GDM1 (cell line): ENCODE data around the gene DCLK1.

Experiments
- DNase-seq: peaks from one replicate; lab custom pipeline; 2025; lab: John Stamatoyannopoulos, UW

Gene DCLK1

GRCh38 chr13:36038785-36039555 is 92.2 kb downstream of the DCLK1 start:
- DNase-seq = no peak

- DNase-seq = no peak
These were observed 98.1 kb downstream of the DCLK1 start for GRCh38 chr13:36033035-36033434.

- DNase-seq = no peak
These were observed 99.7 kb downstream of the DCLK1 start for GRCh38 chr13:36031490-36031889.

GRCh38 chr13:36030670-36031331 is 100.4 kb downstream of the DCLK1 start:
- DNase-seq = no peak

- DNase-seq = no peak
These were observed 102.0 kb downstream of the DCLK1 start for GRCh38 chr13:36029166-36029565.

- no peak for DNase-seq
These were observed 102.7 kb downstream of the DCLK1 start for GRCh38 chr13:36028359-36029025.

DNA sequence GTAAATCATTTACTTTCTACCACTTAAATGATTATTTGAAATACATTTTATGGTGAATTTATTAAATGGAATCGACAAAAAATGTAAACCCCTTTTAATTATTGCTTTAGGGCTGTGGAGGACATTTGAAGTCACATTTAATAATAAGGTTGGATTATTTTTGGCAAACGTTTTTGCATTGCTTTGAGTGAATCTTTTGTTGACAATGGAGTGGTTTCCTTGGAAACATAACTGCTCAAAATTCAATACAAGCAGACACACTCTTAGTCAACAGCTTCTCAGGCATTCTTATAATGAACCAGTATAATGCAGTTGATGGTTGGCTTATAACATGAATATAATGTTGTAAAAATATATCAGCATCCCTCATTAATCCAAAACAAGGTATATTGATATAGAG is 104.7 kb downstream of the DCLK1 start:
- DNase-seq = no peak

DNA sequence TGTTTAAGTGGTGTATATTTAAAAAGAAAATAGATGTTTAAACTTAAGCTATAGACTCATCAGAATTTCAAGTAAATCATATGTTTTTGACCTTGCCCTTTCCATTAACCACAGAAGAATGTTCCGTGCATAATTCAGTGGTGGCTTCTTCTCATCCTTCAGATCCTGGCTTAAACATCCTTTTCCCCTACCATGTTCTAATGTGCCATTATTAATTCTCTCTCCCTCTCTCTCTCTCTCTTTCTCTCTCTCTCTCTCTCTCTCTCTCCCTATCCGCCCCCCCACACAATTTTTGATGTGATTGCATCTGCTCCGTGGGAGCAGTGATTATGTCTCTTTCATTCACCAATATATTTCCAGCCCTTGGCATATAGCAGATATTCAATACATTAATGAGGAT is 116.4 kb downstream of the DCLK1 start:
- no peak for DNase-seq

- no peak for DNase-seq
These were observed 124.1 kb downstream of the DCLK1 start for GRCh38 chr13:36006894-36007675.

DNA sequence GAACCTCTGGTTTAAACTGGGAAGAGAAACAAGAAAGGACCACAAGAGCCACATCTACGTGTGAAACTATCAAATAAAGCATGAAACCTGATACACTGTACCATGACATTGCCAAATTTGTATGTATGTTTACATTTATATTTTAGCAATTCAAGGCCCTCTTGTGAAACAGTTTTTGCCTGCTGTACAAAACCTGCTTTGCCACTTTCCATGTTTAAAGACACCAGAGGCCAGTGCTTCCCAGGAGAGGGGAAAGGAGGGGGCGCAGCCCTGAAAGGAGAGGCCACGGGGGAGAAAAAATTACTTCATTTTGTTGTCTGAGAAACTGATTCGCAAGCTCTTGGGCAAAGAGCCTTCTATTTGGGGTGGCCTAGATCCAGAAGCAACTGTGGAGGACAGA is 124.8 kb downstream of the DCLK1 start:
- no peak for DNase-seq

- DNase-seq = no peak
These were observed 129.6 kb downstream of the DCLK1 start for GRCh38 chr13:36001561-36001960.

DNA sequence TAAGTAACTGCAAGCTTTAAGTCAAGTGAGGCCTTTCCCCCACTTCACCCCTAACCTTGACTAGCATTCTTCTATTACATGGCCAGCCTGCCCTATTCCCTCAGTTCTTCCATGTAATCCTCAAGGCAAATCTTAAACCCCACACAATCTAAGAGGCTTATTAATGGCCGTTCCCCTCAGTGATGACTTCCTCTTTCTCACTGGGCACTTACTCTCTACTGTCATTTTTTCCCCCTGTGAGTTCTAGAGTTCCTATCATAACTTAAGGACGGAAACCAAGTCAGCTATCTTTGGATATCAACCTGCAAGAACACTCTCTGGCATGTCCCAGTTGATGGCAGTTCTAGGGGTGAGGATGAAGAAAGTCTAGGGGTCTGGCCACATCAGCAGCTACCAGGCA is 131.2 kb downstream of the DCLK1 start:
- DNase-seq = no peak

DNA sequence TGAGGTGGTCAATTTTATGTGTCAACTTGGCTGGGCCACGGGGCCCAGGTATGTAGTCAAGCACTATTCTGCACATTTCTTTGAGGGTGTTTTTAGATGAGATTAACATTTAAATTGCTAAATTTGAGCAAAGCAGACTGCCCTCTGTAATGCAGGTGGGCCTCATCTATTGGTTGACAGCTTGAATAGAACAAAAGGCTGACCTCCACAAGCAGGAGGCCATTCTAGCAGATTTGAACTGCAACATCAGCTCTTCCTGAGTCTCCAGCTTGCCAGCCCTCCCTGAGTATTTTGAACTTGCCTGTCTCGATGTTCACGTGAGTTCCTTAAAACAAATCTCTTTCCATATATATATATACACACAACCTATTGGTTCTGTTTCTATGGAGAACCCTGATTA is 134.8 kb downstream of the DCLK1 start:
- no peak for DNase-seq

- no peak for DNase-seq
These were observed 136.0 kb downstream of the DCLK1 start for GRCh38 chr13:35995136-35995535.

DNA sequence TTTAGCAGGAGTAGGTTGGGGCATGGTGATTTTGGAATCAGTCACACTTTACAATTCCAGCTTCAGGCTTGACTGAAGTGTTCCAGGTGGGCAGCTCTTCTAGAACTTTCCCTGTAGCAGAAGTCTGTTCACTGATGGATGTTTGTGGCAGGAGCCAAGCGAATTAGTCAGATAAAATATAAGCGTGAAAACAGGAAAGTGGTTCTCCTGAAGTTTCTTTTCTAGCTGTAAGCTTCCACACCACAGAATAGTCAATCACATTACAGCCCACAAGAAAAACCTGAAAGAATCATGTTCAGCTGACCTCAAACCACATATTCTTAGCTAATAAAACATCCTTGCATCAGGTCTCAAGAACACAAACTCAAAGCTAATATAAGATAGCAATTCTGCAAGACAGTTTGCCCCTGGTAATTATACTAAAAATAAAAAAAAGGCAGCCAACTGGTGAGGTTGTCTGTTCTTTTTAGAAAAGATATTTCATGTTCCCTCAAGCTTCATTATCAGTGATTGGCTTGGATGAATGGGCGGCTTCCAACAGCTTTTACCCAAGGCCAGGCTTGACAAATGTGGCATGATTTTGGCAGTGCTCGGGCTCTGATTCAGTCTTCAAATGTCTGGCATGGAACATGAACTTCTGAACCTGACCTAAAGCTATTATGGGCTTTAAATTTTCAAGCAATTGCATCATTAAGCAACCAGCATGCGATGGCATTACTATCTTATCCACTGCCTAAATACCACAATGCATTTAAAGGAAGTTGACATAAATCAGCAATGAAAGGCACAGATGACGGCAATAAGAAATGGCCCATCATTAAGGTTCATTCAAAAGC is 136.8 kb downstream of the DCLK1 start:
- DNase-seq = no peak

- DNase-seq = no peak
These were observed 137.5 kb downstream of the DCLK1 start for GRCh38 chr13:35993686-35994085.

- DNase-seq = no peak
These were observed 138.2 kb downstream of the DCLK1 start for GRCh38 chr13:35992964-35993363.

GRCh38 chr13:35990196-35990595 is 141.0 kb downstream of the DCLK1 start:
- no peak for DNase-seq

- DNase-seq = no peak
These were observed 142.5 kb downstream of the DCLK1 start for GRCh38 chr13:35988648-35989081.

GRCh38 chr13:35987572-35988513 is 143.3 kb downstream of the DCLK1 start:
- no peak for DNase-seq
